ENCODE results near the gene RPGRIP1L.

- TF ChIP-seq PAWR (CRISPR knock-in tag; IDR thresholded peaks at IDR 0.05; ENCODE audit: borderline replicate concordance) (no peak), CTCF (CRISPR knock-in tag; IDR thresholded peaks at IDR 0.05) (no peak), TCF7L2 (IDR thresholded peaks at IDR 0.05; ENCODE audit: low read depth, low read length) (no peak)
These were observed 37.9 kb upstream of the RPGRIP1L start for GRCh38 chr16:53741546-53741945.
